GM13977 (cell line): Measurements from ENCODE around the gene KXD1.

ENCODE experiments used
- DNase-seq: peaks from one replicate; pipeline ENCODE4 v3.0.0; 2012; ENCODE audit warnings: low spot score
- in situ Hi-C: fragments of 300-500 bp; cut with MboI; formaldehyde crosslinking; loops from one replicate; pipeline ENCODE4 v1.12.0; 2022; ENCODE audit warnings: low sequenced_read_pairs, low pct_unique_long_range_greater_than_20kb, mixed read lengths, inconsistent platforms; ENCODE audit not compliant: unreplicated experiment
- TF ChIP-seq, protein P1 (sequence below): IDR thresholded peaks from 2 replicates; pipeline ENCODE4 v1.5.1; 2012; ENCODE audit warnings: mild to moderate bottlenecking, control low read depth; ENCODE audit not compliant: insufficient read depth; ENCODE audit errors: extremely low read depth, missing control alignments

The KXD1 gene

DNA sequence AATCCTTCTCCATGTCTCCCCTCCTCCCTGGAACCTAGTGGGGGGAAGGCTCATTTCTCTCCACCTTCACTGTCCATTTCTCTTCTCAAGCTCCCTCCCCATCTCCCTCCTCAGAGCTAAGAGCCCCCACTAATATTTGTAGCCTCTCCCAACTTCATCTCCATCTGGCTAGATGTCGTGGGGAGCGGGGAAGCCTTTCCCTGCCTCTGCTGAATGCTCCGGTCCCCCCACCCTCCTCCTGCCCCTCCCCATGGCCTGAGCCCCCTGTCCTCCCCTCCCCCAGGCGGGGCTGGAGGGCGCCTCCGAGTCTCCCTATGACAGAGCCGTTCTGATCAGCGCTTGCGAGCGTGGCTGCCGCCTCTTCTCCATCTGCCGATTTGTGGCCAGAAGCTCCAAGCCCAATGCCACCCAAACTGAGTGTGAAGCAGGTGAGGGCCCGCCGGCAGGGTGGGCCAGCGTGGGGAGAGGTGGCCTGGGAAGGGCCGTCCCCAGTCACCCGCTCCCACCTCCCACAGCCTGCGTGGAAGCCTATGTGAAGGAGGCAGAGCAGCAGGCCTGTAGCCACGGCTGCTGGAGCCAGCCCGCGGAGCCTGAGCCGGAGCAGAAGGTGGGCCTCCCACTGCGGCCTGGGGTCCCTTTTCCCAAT is 56.0 kb downstream of the KXD1 start:
- in situ Hi-C loops: no loop called here
- no peak for DNase-seq
- TF ChIP-seq, protein P1, sequence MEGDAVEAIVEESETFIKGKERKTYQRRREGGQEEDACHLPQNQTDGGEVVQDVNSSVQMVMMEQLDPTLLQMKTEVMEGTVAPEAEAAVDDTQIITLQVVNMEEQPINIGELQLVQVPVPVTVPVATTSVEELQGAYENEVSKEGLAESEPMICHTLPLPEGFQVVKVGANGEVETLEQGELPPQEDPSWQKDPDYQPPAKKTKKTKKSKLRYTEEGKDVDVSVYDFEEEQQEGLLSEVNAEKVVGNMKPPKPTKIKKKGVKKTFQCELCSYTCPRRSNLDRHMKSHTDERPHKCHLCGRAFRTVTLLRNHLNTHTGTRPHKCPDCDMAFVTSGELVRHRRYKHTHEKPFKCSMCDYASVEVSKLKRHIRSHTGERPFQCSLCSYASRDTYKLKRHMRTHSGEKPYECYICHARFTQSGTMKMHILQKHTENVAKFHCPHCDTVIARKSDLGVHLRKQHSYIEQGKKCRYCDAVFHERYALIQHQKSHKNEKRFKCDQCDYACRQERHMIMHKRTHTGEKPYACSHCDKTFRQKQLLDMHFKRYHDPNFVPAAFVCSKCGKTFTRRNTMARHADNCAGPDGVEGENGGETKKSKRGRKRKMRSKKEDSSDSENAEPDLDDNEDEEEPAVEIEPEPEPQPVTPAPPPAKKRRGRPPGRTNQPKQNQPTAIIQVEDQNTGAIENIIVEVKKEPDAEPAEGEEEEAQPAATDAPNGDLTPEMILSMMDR: no peak

DNA sequence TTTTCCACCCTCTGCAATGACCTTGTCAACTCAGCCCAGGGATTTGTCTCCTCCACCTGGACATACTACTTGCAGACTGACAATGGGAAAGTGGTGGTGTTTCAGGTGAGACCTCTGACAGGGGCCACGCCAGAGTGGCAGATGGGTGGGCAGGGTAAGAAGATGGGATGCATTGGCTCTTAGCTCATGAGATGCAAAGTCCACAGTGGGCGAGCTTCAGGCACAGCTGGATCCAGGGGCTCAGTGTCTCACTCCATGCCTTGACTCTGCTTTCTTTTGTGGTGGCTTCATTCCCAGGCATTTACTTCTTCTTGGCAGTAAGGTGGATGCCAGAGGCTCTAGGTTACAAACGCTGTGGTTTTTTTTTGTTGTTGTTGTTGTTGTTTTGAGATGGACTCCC is 58.4 kb downstream of the KXD1 start:
- in situ Hi-C loops: no loop called here
- no peak for DNase-seq
- TF ChIP-seq, protein P1: no peak

DNA sequence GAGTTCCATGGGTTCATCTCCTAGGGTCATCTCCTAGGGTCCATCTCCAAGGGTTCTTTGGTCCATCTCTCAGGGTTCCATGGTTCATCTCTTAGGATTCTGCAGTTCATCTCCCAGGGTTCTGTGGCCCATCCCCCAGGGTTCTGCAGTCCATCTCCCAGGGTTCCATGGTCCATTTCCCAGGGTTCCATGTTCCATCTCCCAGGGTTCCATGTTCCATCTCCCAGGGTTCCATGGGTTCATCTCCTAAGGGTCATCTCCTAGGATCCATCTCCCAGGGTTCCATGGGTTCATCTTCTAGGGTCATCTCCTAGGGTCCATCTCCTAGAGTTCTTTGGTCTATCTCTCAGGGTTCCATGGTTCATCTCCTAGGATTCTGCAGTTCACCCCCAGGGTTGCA is 59.9 kb downstream of the KXD1 start:
- TF ChIP-seq, protein P1: no peak
- in situ Hi-C loops: no loop called here
- DNase-seq: no peak

DNA sequence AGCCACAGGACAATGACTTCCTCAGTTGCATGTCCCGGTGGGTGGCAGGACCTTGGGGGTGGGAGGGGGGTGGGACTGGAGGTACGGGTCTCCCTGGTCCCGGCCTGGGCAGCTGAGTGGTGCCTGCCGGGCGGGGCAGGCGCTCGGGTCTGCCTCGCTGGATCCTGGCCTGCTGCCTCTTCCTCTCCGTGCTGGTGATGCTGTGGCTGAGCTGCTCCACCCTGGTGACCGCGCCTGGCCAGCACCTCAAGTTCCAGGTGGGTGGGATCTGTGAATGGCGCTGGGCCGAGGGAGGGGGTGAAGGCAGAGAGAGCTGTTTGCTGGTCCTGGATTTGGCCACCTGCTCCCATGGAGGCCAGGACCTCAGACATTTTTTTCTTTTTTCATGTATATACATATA is 60.6 kb downstream of the KXD1 start:
- in situ Hi-C loops: no loop called here
- DNase-seq: no peak
- TF ChIP-seq, protein P1: no peak
